SU-DHL-6 (cell line): ENCODE results near the gene FBXO8.

ENCODE experiments used
- H2AFZ ChIP-seq: fragments of 200-600 bp; sonication (generic); 2 replicates; pipeline ENCODE4 v1.6.1; 2014; ENCODE audit warnings: low read depth, mild to moderate bottlenecking, moderate library complexity, mixed read lengths, antibody characterized with exemption, low read length; ENCODE audit not compliant: severe bottlenecking
- H3F3A ChIP-seq: fragments of 200-600 bp; shearing (Covaris generic); 2 replicates; pipeline ENCODE4 v1.6.0; 2016; ENCODE audit warnings: antibody characterized with exemption, mild to moderate bottlenecking; ENCODE audit not compliant: insufficient read depth
- H3K27ac ChIP-seq: fragments of 200-600 bp; sonication (generic); 2 replicates; pipeline ENCODE4 v1.5.1; 2016; ENCODE audit warnings: low read depth, mild to moderate bottlenecking, low read length, moderate library complexity, mixed read lengths
- H3K27me3 ChIP-seq: fragments of 200-600 bp; sonication (generic), shearing (Covaris generic); 2 replicates; pipeline ENCODE4 v1.6.0; 2014; ENCODE audit warnings: mild to moderate bottlenecking, low read length
- H3K36me3 ChIP-seq: fragments of 200-600 bp; sonication (generic); 2 replicates; pipeline ENCODE4 v1.6.1; 2014; ENCODE audit warnings: mild to moderate bottlenecking, low read length, mixed read lengths
- H3K4me2 ChIP-seq: fragments of 300-600, 200-600 bp; shearing (Covaris generic), sonication (generic); 2 replicates; pipeline ENCODE4 v1.6.0; 2014; ENCODE audit warnings: low read length, low read depth, mild to moderate bottlenecking; ENCODE audit not compliant: poor library complexity, severe bottlenecking
- H3K4me3 ChIP-seq: fragments of 200-600 bp; sonication (generic); 2 replicates; pipeline ENCODE4 v1.5.1; 2014; ENCODE audit warnings: antibody characterized with exemption, low read length, mild to moderate bottlenecking, mixed read lengths; ENCODE audit not compliant: insufficient read depth, poor library complexity, severe bottlenecking
- H3K79me2 ChIP-seq: fragments of 200-600 bp; sonication (generic); 2 replicates; pipeline ENCODE4 v1.6.1; 2014; ENCODE audit warnings: mild to moderate bottlenecking, low read length, moderate library complexity; ENCODE audit not compliant: insufficient read depth
- H3K9ac ChIP-seq: fragments of 200-600 bp; sonication (generic); 2 replicates; pipeline ENCODE4 v1.7.0; 2014; ENCODE audit warnings: mild to moderate bottlenecking, low read length
- H3K9me2 ChIP-seq: fragments of 200-600 bp; sonication (generic); replicated peaks from 2 replicates; pipeline ENCODE4 v1.6.1; 2014; ENCODE audit warnings: low read length; ENCODE audit not compliant: insufficient read depth
- H3K9me3 ChIP-seq: fragments of 200-600 bp; sonication (generic); 2 replicates; pipeline ENCODE4 v1.6.1; 2014; ENCODE audit warnings: low read length, mixed read lengths; ENCODE audit not compliant: insufficient read depth
- H4K20me1 ChIP-seq: fragments of 200-600 bp; sonication (generic); 2 replicates; pipeline ENCODE4 v1.6.1; 2014; ENCODE audit warnings: low read depth, mild to moderate bottlenecking, antibody characterized with exemption, low read length, moderate library complexity, mixed read lengths
- CTCF ChIP-seq: fragments of 200-600 bp; sonication (generic); IDR thresholded peaks from one replicate; pipeline ENCODE4 v1.5.1; 2017; ENCODE audit warnings: antibody characterized with exemption, mild to moderate bottlenecking, low read length, moderate library complexity; ENCODE audit not compliant: insufficient read depth, poor library complexity, severe bottlenecking
- EZH2phosphoT487 ChIP-seq: fragments of 200-600 bp; sonication (generic), shearing (Covaris generic); conservative IDR thresholded peaks from 2 replicates; pipeline ENCODE4 v1.6.1; 2018; ENCODE audit warnings: mild to moderate bottlenecking, antibody characterized with exemption, low read length, moderate library complexity, mixed read lengths

FBXO8 gene

GRCh38 chr4:174225349-174226049 is 58.0 kb downstream of the FBXO8 start:
- Histone ChIP-seq H3K9ac (no peak overlapping the region), H3K27ac (no peak overlapping the region), H3K9me2 (no peaks in the 10 kb centered on the region), H3F3A (no peaks in the 10 kb centered on the region), H3K27me3 (no peaks in the 10 kb centered on the region), H3K4me3 (no peak overlapping the region), H2AFZ (no peak overlapping the region), H3K4me2 (no peak overlapping the region), H3K36me3 (no peaks in the 10 kb centered on the region), H4K20me1 (no peaks in the 10 kb centered on the region), H3K79me2 (no peaks in the 10 kb centered on the region), H3K9me3 (no peaks in the 10 kb centered on the region)
- no peak for TF ChIP-seq CTCF
- no peak for TF ChIP-seq EZH2phosphoT487

DNA sequence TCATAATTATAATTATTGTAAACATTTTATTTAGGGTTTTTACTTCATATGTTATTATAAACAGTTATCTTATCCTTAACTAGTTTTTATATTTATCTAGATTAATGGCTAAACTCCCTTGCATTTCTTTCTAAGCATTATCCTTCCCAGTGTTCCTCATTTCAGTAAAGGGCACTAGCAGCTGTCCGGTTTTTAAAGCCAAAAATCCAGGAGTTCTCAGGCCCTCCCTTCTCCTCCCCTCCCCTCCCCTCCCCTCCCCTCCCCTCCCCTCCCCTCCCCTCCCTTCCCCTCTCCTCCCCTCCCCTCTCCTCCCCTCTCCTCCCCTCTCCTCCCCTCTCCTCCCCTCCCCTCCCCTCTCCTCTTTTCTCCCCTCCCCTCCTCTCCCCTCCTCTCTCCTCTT is 58.9 kb downstream of the FBXO8 start:
- Histone ChIP-seq H3K4me3 (no peak overlapping the region), H3F3A (no peaks in the 10 kb centered on the region), H3K4me2 (no peak overlapping the region), H2AFZ (no peak overlapping the region), H3K36me3 (no peaks in the 10 kb centered on the region), H3K27ac (no peak overlapping the region), H3K9ac (no peak overlapping the region), H3K79me2 (no peaks in the 10 kb centered on the region), H3K9me2 (no peaks in the 10 kb centered on the region), H4K20me1 (no peaks in the 10 kb centered on the region), H3K9me3 (no peaks in the 10 kb centered on the region), H3K27me3 (no peaks in the 10 kb centered on the region)
- TF ChIP-seq CTCF, result no peak
- no peak for TF ChIP-seq EZH2phosphoT487

- Histone ChIP-seq H3K9me2 (no peaks in the 10 kb centered on the region), H4K20me1 (no peaks in the 10 kb centered on the region), H2AFZ (no peak overlapping the region), H3K27me3 (no peaks in the 10 kb centered on the region), H3K36me3 (no peaks in the 10 kb centered on the region), H3K27ac (no peak overlapping the region), H3K9me3 (no peaks in the 10 kb centered on the region), H3F3A (no peaks in the 10 kb centered on the region), H3K4me2 (no peak overlapping the region), H3K9ac (no peak overlapping the region), H3K4me3 (no peak overlapping the region), H3K79me2 (no peaks in the 10 kb centered on the region)
- TF ChIP-seq CTCF (peak; percentile 55), EZH2phosphoT487 (no peak)
These were observed 61.1 kb downstream of the FBXO8 start for GRCh38 chr4:174222266-174222872.
